ENCODE data around the gene MEG3.

DNA sequence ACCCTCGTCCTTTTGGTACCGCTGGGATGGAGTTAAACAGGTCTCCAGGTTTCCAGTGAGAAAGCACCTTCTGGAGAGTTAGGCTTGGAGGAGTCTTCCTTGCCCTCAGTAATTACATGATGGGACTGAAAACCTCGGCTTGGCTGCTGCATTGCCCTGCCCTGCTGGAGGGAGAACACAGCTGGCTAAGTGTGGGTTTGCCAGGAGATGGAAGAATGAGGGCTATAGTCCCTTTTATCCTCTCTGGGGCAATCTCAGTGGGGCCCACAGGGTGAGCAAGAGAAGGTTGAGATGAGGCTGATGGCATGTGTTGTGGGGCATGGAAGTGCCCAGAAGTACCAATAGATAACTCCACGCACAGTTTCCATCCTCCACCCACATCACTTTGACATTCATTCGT lies 23.2 kb upstream of the MEG3 start:
- TF ChIP-seq, protein P1, sequence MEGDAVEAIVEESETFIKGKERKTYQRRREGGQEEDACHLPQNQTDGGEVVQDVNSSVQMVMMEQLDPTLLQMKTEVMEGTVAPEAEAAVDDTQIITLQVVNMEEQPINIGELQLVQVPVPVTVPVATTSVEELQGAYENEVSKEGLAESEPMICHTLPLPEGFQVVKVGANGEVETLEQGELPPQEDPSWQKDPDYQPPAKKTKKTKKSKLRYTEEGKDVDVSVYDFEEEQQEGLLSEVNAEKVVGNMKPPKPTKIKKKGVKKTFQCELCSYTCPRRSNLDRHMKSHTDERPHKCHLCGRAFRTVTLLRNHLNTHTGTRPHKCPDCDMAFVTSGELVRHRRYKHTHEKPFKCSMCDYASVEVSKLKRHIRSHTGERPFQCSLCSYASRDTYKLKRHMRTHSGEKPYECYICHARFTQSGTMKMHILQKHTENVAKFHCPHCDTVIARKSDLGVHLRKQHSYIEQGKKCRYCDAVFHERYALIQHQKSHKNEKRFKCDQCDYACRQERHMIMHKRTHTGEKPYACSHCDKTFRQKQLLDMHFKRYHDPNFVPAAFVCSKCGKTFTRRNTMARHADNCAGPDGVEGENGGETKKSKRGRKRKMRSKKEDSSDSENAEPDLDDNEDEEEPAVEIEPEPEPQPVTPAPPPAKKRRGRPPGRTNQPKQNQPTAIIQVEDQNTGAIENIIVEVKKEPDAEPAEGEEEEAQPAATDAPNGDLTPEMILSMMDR (IDR thresholded peaks at IDR 0.05): no peak
- TF ChIP-seq POLR2A (IDR thresholded peaks at IDR 0.05): no peak
